ENCODE measurements around the gene THADA. TPM values are rescaled to one million over a fixed set of nuclear protein-coding genes. Genes with fewer than 3 reads are reported as not detected.

The THADA gene
- total and polyA plus RNA-seq, 12 donors: 7.5 to 18.0 (median 15.2) TPM

DNA sequence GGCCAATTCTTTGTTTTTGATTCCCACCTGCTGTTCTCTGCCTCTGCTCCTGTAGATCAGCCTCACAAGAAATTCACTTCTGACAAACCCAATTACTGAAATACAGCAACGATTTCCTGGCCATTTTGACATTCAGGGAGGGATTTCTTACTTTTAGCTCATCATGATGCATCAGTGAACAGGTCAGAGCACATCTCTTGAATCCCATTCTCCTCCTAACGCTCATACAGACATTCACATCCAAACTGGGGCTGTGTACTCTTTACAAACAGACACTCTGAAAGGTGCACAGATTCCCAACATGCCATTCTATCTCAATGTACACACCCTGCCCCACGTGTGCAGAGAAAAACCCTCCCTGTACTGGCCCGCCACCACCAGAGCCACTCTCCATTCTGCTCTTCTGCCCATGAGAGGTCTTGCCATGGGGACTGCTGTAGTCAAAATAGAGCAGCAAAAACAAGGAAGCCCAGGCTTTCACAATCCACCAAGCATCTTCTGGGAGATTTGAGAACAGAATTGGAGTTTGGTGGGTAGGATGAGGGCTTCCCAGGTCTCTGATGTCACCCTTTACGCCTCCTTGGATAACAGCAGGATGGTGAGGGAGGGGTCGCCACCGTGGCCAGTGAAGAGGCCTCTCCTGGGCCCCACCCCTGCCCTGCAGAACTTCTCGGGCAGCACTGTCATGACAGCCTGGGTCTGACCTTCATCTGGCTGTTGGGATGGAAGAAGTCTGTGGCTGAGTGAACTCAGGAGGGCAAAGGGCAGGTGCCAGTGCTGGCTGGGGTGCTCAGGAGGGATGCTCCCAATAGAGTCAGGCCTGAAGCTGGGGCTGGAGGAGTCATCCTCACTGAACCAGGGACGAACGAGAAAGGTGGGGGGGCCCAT is 327.5 kb downstream of the THADA start:
- Histone ChIP-seq H3K4me1 (peaks cover 23 to 65% (median 62%) of the 10 kb centered on the region in 9 donors), H3K36me3 (peaks cover 0 to 5% (median 0%) of the 10 kb centered on the region in 9 donors), H3K27me3 (no peaks in the 10 kb centered on the region), H3K4me3 (peak overlapping the region in 2 of 10 donors; percentile 12 to 21), H3K9me3 (no peaks in the 10 kb centered on the region), H3K27ac (peak overlapping the region; percentile 63 to 86 (median 75))
- peak in 5 of 8 donors; percentile 1 to 22 (median 3) for ATAC-seq
- intact Hi-C loops (cut with DNase I): loop anchor here in 3 of 10 donors (5.0 to 10.0 kb wide), 4 partner anchors 34 to 74 kb away; no protein-coding TSS in a partner anchor
- 74 to 81% methylated on average over 10 of the region's 10 CpGs for WGBS, 2 donors
- DNase-seq: no peak
- TF ChIP-seq, protein P1, sequence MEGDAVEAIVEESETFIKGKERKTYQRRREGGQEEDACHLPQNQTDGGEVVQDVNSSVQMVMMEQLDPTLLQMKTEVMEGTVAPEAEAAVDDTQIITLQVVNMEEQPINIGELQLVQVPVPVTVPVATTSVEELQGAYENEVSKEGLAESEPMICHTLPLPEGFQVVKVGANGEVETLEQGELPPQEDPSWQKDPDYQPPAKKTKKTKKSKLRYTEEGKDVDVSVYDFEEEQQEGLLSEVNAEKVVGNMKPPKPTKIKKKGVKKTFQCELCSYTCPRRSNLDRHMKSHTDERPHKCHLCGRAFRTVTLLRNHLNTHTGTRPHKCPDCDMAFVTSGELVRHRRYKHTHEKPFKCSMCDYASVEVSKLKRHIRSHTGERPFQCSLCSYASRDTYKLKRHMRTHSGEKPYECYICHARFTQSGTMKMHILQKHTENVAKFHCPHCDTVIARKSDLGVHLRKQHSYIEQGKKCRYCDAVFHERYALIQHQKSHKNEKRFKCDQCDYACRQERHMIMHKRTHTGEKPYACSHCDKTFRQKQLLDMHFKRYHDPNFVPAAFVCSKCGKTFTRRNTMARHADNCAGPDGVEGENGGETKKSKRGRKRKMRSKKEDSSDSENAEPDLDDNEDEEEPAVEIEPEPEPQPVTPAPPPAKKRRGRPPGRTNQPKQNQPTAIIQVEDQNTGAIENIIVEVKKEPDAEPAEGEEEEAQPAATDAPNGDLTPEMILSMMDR (IDR thresholded peaks at IDR 0.05): no peak

GRCh38 chr2:43267381-43267780 is 328.5 kb downstream of the THADA start:
- H3K27me3 ChIP-seq: no peaks in the 10 kb centered on the region
- H3K4me3 ChIP-seq: no peak overlapping the region
- WGBS, 2 donors: 68 to 75% methylated on average over 7 of the region's 7 CpGs
- peaks cover 23 to 64% (median 63%) of the 10 kb centered on the region in 9 donors for H3K4me1 ChIP-seq
- TF ChIP-seq, protein P1 (IDR thresholded peaks at IDR 0.05): no peak
- ATAC-seq (no peak), DNase-seq (no peak)
- intact Hi-C loops (cut with DNase I): loop anchor here in 3 of 10 donors (5.0 to 10.0 kb wide), 4 partner anchors 35 to 75 kb away; no protein-coding TSS in a partner anchor
- H3K27ac ChIP-seq: peak overlapping the region in 7 of 10 donors; percentile 14 to 86 (median 76)
- H3K9me3 ChIP-seq: no peaks in the 10 kb centered on the region
- H3K36me3 ChIP-seq: peaks cover 0 to 5% (median 0%) of the 10 kb centered on the region in 9 donors

DNA sequence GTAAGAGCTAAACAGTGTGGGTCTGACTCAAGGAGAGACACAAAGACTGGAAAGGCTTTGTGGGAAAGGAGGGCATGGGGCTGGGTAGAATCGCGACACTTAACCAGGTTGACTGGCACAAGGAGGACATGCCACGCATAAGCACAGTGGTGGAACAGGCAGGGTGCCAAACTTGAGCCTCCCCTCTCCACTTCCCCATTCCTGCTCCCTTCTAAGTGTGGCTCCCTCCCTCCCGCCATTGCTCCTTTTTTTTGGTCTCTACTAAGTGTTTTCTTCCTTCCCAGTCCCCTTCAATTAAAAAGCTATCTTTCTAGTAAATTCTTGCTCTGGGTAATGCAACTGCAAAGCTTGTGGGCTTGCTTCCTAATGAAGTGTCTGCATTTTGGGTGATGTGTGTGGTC is 329.1 kb downstream of the THADA start:
- DNase-seq (peak; percentile 54 to 65), ATAC-seq (peak in 1 of 8 donors; percentile 19)
- H3K27ac ChIP-seq: peak overlapping the region in 7 of 10 donors; percentile 26 to 86 (median 75)
- intact Hi-C loops (cut with DNase I): loop anchor here in 3 of 10 donors (5.0 to 10.0 kb wide), 4 partner anchors 36 to 76 kb away; no protein-coding TSS in a partner anchor
- 53 to 70% methylated on average over 4 of the region's 4 CpGs for WGBS, 2 donors
- peaks cover 23 to 68% (median 63%) of the 10 kb centered on the region in 9 donors for H3K4me1 ChIP-seq
- no peaks in the 10 kb centered on the region for H3K9me3 ChIP-seq
- no peaks in the 10 kb centered on the region for H3K27me3 ChIP-seq
- H3K4me3 ChIP-seq: no peak overlapping the region
- TF ChIP-seq, protein P1 (IDR thresholded peaks at IDR 0.05): no peak
- peaks cover 0 to 5% (median 0%) of the 10 kb centered on the region in 9 donors for H3K36me3 ChIP-seq

GRCh38 chr2:43265421-43265820 is 330.4 kb downstream of the THADA start:
- H3K4me1 ChIP-seq: peaks cover 23 to 65% (median 55%) of the 10 kb centered on the region in 9 donors
- no peaks in the 10 kb centered on the region for H3K9me3 ChIP-seq
- peak overlapping the region; percentile 32 to 83 (median 68) for H3K27ac ChIP-seq
- 38 to 53% methylated on average over 9 of the region's 9 CpGs for WGBS, 2 donors
- H3K36me3 ChIP-seq: no peaks in the 10 kb centered on the region
- no peaks in the 10 kb centered on the region for H3K27me3 ChIP-seq
- peak; percentile 32 to 33 for DNase-seq
- peak in 5 of 8 donors; percentile 1 to 34 (median 17) for ATAC-seq
- intact Hi-C loops (cut with DNase I): loop anchor here in 3 of 10 donors (5.0 to 10.0 kb wide), 4 partner anchors 37 to 77 kb away; no protein-coding TSS in a partner anchor
- TF ChIP-seq, protein P1 (IDR thresholded peaks at IDR 0.05): no peak
- H3K4me3 ChIP-seq: no peak overlapping the region

Measured in heart right ventricle (tissue), 16 donors.